Adrenal gland (tissue), 12 donors: ENCODE results near the gene CYSTM1. TPM values are rescaled to one million over a fixed set of nuclear protein-coding genes. Genes with fewer than 3 reads are reported as not detected.

Experiments used
- DNase-seq, 7 donors: peaks; one replicate each; pipeline ENCODE4 v3.0.0-alpha.2; 2019 to 2020
- H3K27ac ChIP-seq, 5 donors: fragments of 200-600 bp; sonication (generic) in 4 of 5; 1 replicate in 3 of 5; 2 replicates in 2 of 5; pipeline versions ENCODE4 v1.5.1 to v1.8.0; 2016 to 2020; ENCODE audit warnings: mild to moderate bottlenecking in 1 of 5
- H3K27me3 ChIP-seq: fragments of 200-600 bp; 2 replicates; pipeline ENCODE4 v1.8.0; 2021
- H3K36me3 ChIP-seq, 2 donors: fragments of 200-600 bp; replicated peaks in 1 of 2; 1 replicate in 1 of 2; 2 replicates in 1 of 2; pipeline versions ENCODE4 v1.5.1 to v1.8.0; 2018 to 2022
- H3K4me1 ChIP-seq, 2 donors: fragments of 200-600 bp; replicated peaks in 1 of 2; 1 replicate in 1 of 2; 2 replicates in 1 of 2; pipeline versions ENCODE4 v1.5.1 to v1.8.0; 2018 to 2021
- H3K4me3 ChIP-seq, 4 donors: fragments of 200-600 bp; sonication (generic) in 3 of 4; one replicate each; pipeline ENCODE4 v1.5.1; 2016 to 2018
- H3K9me3 ChIP-seq, 3 donors: fragments of 200-600 bp; sonication (generic) in 1 of 3; replicated peaks in 1 of 3; 1 replicate in 2 of 3; 2 replicates in 1 of 3; pipeline versions ENCODE4 v1.5.1 to v1.8.0; 2016 to 2021
- POLR2A ChIP-seq, 2 donors: fragments of 450-650 bp; IDR thresholded peaks; one replicate each; pipeline ENCODE4 v1.6.1; 2017; ENCODE audit warnings: antibody characterized with exemption in 2 of 2, mild to moderate bottlenecking in 2 of 2, moderate library complexity in 1 of 2
- WGBS, 4 donors: extraction: QIAGEN DNeasy Blood & Tissue Kit in 2 of 4; methylation state at CpG; one replicate each; pipeline versions ENCODE4 v1.1.5 to v1.1.7; 2013 to 2017; 5-methylcytosine and 5-hydroxymethylcytosine counted together
- intact Hi-C, 2 donors: fragments of 100-400 bp; cut with DNase I; formaldehyde crosslinking; loops; one replicate each; pipeline versions ENCODE4 v1.14.1 to v1.15.0; 2022 to 2023
- polyA plus RNA-seq, 3 donors: library from polyadenylated mRNA; stranded (reverse); fragments of 200-250 nt in 2 of 3; fragments of 350-450 nt in 1 of 3; fragmentation: Illumina TruSeq in 1 of 3; extraction: RNeasy Lipid Tissue Mini Kit (QIAGEN cat#74804) in 1 of 3; gene quantifications; one replicate each; pipeline ENCODE4 v1.2.3, GENCODE V29; 2013 to 2014
- total RNA-seq, 9 donors: library from RNA; depleted of rRNA in 4 of 9; stranded (reverse); fragments of >200 nt in 4 of 9; fragments of 120-200 nt in 1 of 9; fragmentation: NEBNext Ultra II Directional in 1 of 9; extraction: Animal tissue kit (Norgen Biotek cat#: 25700) in 1 of 9; gene quantifications; one replicate each; pipeline versions ENCODE4 v1.1.0 to v1.2.4, GENCODE V29; 2013 to 2023
- TF ChIP-seq, protein P1 (sequence below), 6 experiments: fragments of 450-650 bp in 4 of 6; fragments of 200-600 bp in 2 of 6; sonication (generic) in 1 of 6; IDR thresholded peaks; 1 replicate in 5 of 6; 2 replicates in 1 of 6; pipeline versions ENCODE4 v1.5.1 to v1.8.0; 2016 to 2021; ENCODE audit warnings: antibody characterized with exemption in 6 of 6, mild to moderate bottlenecking in 2 of 6, moderate library complexity in 1 of 6
- donor health status: healthy with polysubstance abuse.
- donor health status: Bipolar disorder and iron deficiency.
- donor health status: DM: yes; HTN: yes; CAD: no.
- donor health status: DM: no; HTN: no; CAD: no.
- donor health status: DM: no; HTN: no; CAD: no.
- donor health status: DM: yes; HTN: yes; CAD: no.

Gene CYSTM1
- total and polyA plus RNA-seq, 12 donors: 42.6 to 605 (median 180) TPM

DNA sequence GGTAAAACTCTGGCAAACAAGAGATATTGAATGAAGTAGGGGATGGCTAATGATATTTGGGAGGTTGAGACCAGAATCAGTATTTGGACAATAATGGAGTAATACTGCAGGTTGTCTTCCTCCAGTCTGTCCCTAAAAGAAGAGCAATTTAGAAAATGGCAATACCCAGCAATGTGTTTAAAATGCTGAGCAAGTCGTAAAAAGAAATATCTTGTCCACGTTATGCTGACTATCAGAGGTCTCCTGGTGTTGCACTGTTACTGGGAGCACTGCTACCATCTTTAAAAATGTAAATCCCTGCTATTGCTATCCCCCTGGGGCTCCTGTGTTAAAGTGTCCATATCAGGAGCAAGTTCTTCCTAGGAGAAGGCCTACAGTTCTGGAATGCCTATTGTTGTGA is 10.4 kb downstream of the CYSTM1 start:
- 83 to 98% (median 91%) methylated on average over 2 of the region's 2 CpGs for WGBS, 4 donors

DNA sequence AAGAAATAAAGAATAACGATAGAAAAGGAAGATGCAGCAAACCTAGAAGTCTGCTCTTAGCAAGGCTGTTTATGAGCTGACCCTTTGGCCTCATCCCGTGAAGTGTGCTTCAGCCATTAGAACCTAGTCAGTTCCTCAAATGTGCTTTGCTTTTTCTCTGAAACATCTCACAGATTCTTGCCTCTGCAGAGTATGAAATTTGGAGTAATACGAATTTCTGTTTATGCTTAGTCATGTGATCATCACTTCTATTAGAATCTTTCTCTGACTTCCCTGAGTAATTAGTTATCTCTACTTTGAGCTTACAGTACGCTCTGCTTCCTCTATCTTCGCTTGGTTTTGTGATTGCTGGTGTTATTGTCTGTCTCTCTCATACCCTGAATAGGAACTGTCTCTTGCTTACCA is 11.3 kb downstream of the CYSTM1 start:
- Histone ChIP-seq H3K36me3 (no peaks in the 10 kb centered on the region), H3K27ac (no peak overlapping the region), H3K4me1 (peaks cover 37 to 40% of the 10 kb centered on the region in 2 donors), H3K27me3 (no peaks in the 10 kb centered on the region), H3K4me3 (no peak overlapping the region), H3K9me3 (no peaks in the 10 kb centered on the region)
- no peak for TF ChIP-seq POLR2A (IDR thresholded peaks at IDR 0.05)
- TF ChIP-seq, protein P1, sequence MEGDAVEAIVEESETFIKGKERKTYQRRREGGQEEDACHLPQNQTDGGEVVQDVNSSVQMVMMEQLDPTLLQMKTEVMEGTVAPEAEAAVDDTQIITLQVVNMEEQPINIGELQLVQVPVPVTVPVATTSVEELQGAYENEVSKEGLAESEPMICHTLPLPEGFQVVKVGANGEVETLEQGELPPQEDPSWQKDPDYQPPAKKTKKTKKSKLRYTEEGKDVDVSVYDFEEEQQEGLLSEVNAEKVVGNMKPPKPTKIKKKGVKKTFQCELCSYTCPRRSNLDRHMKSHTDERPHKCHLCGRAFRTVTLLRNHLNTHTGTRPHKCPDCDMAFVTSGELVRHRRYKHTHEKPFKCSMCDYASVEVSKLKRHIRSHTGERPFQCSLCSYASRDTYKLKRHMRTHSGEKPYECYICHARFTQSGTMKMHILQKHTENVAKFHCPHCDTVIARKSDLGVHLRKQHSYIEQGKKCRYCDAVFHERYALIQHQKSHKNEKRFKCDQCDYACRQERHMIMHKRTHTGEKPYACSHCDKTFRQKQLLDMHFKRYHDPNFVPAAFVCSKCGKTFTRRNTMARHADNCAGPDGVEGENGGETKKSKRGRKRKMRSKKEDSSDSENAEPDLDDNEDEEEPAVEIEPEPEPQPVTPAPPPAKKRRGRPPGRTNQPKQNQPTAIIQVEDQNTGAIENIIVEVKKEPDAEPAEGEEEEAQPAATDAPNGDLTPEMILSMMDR (IDR thresholded peaks at IDR 0.05): no peak
- no peak for DNase-seq
- 69 to 82% (median 76%) methylated on average over 5 of the region's 5 CpGs for WGBS, 4 donors
- intact Hi-C loops: no loop called here

More for the DNA sequence above, 10.4 kb downstream of the CYSTM1 start:
- Histone ChIP-seq H3K36me3 (no peaks in the 10 kb centered on the region), H3K4me1 (peaks cover 37 to 40% of the 10 kb centered on the region in 2 donors), H3K4me3 (no peak overlapping the region), H3K27ac (no peak overlapping the region), H3K27me3 (no peaks in the 10 kb centered on the region), H3K9me3 (no peaks in the 10 kb centered on the region)
- TF ChIP-seq, protein P1 (IDR thresholded peaks at IDR 0.05): no peak
- no peak for TF ChIP-seq POLR2A (IDR thresholded peaks at IDR 0.05)
- no peak for DNase-seq
- intact Hi-C loops: no loop called here

DNA sequence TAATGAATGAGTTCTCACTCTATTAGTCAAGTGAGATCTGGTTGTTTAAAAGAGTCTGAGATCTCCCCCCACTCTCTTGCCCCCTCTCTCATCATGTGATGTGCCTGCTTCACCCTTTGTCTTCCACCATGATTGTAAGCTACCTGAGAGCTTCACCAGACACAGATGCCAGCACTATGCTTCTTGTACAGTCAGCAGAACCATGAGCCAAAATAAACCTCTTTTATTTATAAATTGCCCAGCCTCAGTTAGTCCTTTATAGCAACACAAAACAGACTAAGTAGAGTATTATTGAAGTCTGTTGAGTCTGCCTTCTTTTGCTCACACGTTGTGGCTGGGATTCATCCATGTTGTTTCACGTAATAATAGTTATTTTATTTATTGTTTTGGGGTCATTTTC is 14.3 kb downstream of the CYSTM1 start:
- TF ChIP-seq POLR2A (IDR thresholded peaks at IDR 0.05): no peak
- TF ChIP-seq, protein P1 (IDR thresholded peaks at IDR 0.05): no peak
- H3K9me3 ChIP-seq: no peaks in the 10 kb centered on the region
- no peak for DNase-seq
- H3K4me1 ChIP-seq: peaks cover 25 to 27% of the 10 kb centered on the region in 2 donors
- H3K4me3 ChIP-seq: no peak overlapping the region
- no peaks in the 10 kb centered on the region for H3K36me3 ChIP-seq
- H3K27ac ChIP-seq: peak overlapping the region in 1 of 5 donors; percentile 75
- intact Hi-C loops: no loop called here
- no peaks in the 10 kb centered on the region for H3K27me3 ChIP-seq
- 90 to 98% (median 93%) methylated on average over 2 of the region's 2 CpGs for WGBS, 4 donors

DNA sequence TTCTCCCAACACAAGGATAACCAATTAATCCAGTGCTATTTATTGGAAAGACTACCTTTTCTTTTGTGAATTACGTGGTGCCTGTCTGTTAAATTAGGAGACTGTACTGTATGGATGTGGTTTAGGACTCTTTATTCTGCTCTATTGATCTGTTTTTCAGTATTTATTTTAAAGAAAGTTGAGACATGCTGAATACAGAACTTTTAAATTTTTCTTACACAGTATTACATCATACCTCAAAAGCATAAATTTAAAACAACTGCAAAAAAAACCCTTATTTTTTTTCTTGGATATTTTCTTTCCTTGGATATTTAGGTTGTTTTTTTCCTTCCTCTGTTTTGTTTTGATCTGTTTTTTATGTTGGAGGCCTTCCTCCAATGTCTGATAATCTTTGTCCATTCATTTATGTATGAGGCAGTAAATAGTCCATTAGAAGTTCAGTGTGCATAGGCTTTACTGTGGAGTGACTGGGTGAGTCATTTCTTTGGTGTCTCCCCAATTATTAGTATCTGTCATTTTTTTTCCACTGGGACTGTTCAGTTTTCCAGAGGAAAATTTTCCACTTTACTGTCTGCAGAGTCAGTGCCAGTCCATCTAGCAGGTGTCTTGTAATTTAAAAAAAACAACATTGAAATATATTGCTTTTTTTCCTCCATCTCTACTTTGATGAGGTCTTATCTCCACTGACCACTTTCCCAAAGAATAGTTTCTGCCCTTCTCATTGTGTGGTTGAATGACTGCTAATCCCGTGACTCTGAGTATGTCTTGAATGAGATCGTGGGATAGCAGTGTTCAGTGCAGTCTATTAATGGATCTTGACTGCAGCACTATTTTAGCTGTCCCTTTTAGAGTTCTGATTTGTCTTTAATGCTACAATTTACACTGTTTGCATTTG is 15.2 kb downstream of the CYSTM1 start:
- no peaks in the 10 kb centered on the region for H3K9me3 ChIP-seq
- H3K4me3 ChIP-seq: no peak overlapping the region
- no peak for DNase-seq
- no peaks in the 10 kb centered on the region for H3K36me3 ChIP-seq
- peaks cover 25 to 27% of the 10 kb centered on the region in 2 donors for H3K4me1 ChIP-seq
- intact Hi-C loops: no loop called here
- WGBS, 4 donors: 42 to 59% (median 55%) methylated on average over 3 of the region's 3 CpGs
- no peaks in the 10 kb centered on the region for H3K27me3 ChIP-seq
- TF ChIP-seq, protein P1 (IDR thresholded peaks at IDR 0.05): no peak
- peak in 1 of 2 donors; percentile 76 for TF ChIP-seq POLR2A (IDR thresholded peaks at IDR 0.05)
- H3K27ac ChIP-seq: peak overlapping the region; percentile 29 to 79 (median 59)
